Common myeloid progenitor, CD34-positive (primary cell): ENCODE measurements around the gene EIF4A3.

Experiments used
- CTCF ChIA-PET: fragments of 350-600 bp; sonication (Branson Sonifier 250); formaldehyde crosslinking; loops from one replicate; lab custom pipeline; 2021; ENCODE audit warnings: antibody characterized with exemption; lab: Charles Lee
- POLR2A ChIA-PET: fragments of 350-600 bp; sonication (Branson Sonifier 250); formaldehyde crosslinking; loops from one replicate; lab custom pipeline; 2021; ENCODE audit warnings: antibody characterized with exemption; lab: Charles Lee
- DNase-seq, 3 donors: peaks; one replicate each; pipeline versions ENCODE4 v3.0.0 to v3.0.0-alpha.2; 2013
- H3K27ac ChIP-seq, 2 experiments: 1 replicate in 1 of 2; 2 replicates in 1 of 2; pipeline ENCODE4 v1.7.0; 2013; ENCODE audit warnings: inconsistent platforms in 2 of 2, low read length in 2 of 2, mild to moderate bottlenecking in 2 of 2, low read depth in 1 of 2, moderate library complexity in 1 of 2; ENCODE audit not compliant: severe bottlenecking in 2 of 2, insufficient read depth in 1 of 2, poor library complexity in 1 of 2
- H3K27me3 ChIP-seq, 5 experiments: replicated peaks in 2 of 5; 1 replicate in 3 of 5; 2 replicates in 2 of 5; pipeline versions ENCODE4 v1.6.1 to v1.7.0; 2013; ENCODE audit warnings: low read length in 4 of 5, mild to moderate bottlenecking in 2 of 5, moderate library complexity in 2 of 5, inconsistent platforms in 1 of 5; ENCODE audit not compliant: insufficient read depth in 5 of 5, control insufficient read depth in 4 of 5
- H3K36me3 ChIP-seq, 4 experiments: 1 replicate in 2 of 4; 2 replicates in 2 of 4; pipeline versions ENCODE4 v1.6.1 to v1.7.0; 2013; ENCODE audit warnings: low read length in 3 of 4, control low read depth in 1 of 4, mild to moderate bottlenecking in 1 of 4; ENCODE audit not compliant: control insufficient read depth in 4 of 4, insufficient read depth in 4 of 4
- H3K4me1 ChIP-seq, 4 experiments: 1 replicate in 3 of 4; 2 replicates in 1 of 4; pipeline versions ENCODE4 v1.6.1 to v1.7.1; 2013; ENCODE audit warnings: low read length in 3 of 4, mild to moderate bottlenecking in 3 of 4, control low read depth in 1 of 4, inconsistent platforms in 1 of 4, moderate library complexity in 1 of 4; ENCODE audit not compliant: control insufficient read depth in 4 of 4, insufficient read depth in 4 of 4; ENCODE audit errors: control extremely low read depth in 1 of 4
- H3K4me3 ChIP-seq, 7 experiments: 1 replicate in 4 of 7; 2 replicates in 3 of 7; pipeline versions ENCODE4 v1.5.1 to v1.7.0; 2013; ENCODE audit warnings: mild to moderate bottlenecking in 7 of 7, low read length in 6 of 7, moderate library complexity in 6 of 7, inconsistent platforms in 2 of 7, low read depth in 2 of 7, control low read depth in 1 of 7; ENCODE audit not compliant: insufficient read depth in 4 of 7, control insufficient read depth in 1 of 7; ENCODE audit errors: extremely low read depth in 1 of 7
- H3K9me3 ChIP-seq, 5 experiments: 1 replicate in 4 of 5; 2 replicates in 1 of 5; pipeline versions ENCODE4 v1.6.1 to v1.7.1; 2013; ENCODE audit warnings: low read length in 4 of 5, mild to moderate bottlenecking in 2 of 5, inconsistent platforms in 1 of 5, low read depth in 1 of 5, moderate library complexity in 1 of 5; ENCODE audit not compliant: control insufficient read depth in 4 of 5, insufficient read depth in 2 of 5; ENCODE audit errors: control extremely low read depth in 1 of 5
- WGBS: methylation state at CpG from one replicate; pipeline ENCODE4 v1.1.5; 2013; ENCODE audit not compliant: insufficient coverage; 5-methylcytosine and 5-hydroxymethylcytosine counted together

The EIF4A3 gene

DNA sequence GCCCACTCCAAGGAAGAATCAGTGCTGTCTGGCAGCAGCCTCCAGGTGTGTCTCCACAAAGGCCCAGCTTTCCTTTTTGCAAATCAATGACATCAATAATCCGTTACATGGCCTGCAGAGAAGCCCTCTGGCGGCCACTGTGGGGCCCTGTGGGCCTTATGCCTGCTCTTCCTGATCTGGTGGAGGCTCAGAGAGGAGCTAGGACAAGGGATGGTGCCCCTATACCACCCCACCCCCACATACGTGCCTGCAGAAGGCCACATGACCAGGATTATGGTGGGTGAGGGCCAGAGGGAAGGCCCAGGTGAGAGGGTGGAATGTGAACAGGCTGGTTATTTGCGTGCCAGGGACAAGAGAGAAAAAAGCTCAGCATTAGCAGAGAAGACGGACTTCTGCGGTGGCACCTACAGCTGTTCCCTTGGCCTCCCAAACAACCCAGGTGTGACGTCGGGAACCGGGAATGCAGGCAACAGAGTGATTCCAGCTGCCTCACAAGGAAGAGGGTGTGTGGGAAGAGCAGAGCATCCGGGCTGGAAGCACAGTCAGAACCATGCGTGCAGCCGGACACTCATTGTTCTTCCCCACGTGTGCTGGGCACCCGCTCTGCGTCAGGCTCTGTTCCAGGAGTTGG, 22.5 kb downstream of the EIF4A3 start:
- no peaks in the 10 kb centered on the region for H3K36me3 ChIP-seq
- peaks cover 0 to 11% (median 3%) of the 10 kb centered on the region in 5 experiments for H3K27me3 ChIP-seq
- H3K4me3 ChIP-seq: no peak overlapping the region
- POLR2A ChIA-PET: no interaction called here
- WGBS: 92% methylated on average over 13 of the region's 15 CpGs
- H3K4me1 ChIP-seq: no peaks in the 10 kb centered on the region
- no peak for DNase-seq
- CTCF ChIA-PET: interaction anchor here (0.8 to 1.7 kb wide), 2 partner anchors 21 to 23 kb away, joined by 4 to 6 read pairs; partner anchors contain the start of gene GAA
- H3K27ac ChIP-seq: no peak overlapping the region
- H3K9me3 ChIP-seq: no peaks in the 10 kb centered on the region

DNA sequence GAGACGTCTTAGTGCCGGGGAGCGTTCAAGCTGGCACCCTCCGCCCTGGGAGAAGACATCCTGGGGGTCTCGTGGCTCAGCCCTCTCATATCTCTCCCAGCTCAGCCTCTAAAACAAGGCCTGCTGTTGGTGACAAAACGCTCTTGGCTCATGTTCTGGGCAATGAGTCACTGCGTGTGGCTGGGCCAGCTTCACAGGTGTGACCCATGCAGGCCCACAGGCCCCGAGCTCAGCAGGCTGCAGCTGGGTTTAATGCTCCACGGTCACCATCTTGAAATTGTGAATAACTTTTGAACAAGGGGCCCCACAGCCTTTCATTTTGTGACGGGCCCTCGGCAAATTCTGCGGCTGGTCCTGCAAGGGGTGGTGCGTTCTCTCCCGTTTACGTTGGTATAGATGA, 23.1 kb downstream of the EIF4A3 start:
- ChIA-PET POLR2A (no interaction called here), CTCF (no interaction called here)
- H3K4me3 ChIP-seq: no peak overlapping the region
- no peaks in the 10 kb centered on the region for H3K4me1 ChIP-seq
- WGBS: 98% methylated on average over 12 of the region's 15 CpGs
- H3K27me3 ChIP-seq: peaks cover 0 to 7% (median 3%) of the 10 kb centered on the region in 5 experiments
- H3K27ac ChIP-seq: no peak overlapping the region
- H3K36me3 ChIP-seq: no peaks in the 10 kb centered on the region
- no peak for DNase-seq
- H3K9me3 ChIP-seq: no peaks in the 10 kb centered on the region

DNA sequence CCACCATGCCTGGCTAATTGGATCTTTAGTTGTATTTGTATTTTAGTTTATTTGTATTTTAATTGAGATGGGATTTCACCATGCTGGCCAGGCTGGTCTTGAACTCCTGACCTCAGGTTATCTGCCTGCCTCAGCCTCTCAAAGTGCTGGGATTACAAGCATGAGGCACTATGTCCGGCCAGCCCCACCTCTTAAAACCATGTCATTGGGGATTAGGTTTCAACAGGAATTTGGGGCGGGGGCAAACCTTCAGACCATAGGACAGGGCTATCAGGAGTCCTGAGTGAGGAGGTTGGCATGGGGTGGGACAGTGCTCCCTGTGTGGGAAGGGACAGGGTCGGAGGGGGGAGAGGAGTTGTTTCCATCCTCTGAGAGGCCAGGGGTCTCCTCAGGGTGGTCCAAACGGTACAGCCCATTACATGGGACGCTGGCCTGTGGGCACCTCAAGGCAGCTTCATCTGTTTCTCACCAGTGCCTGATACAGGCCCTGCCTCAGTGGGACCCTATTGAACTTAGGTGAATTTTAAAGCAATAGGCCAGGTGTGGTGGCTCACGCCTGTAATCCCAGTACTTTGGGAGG, 23.9 kb downstream of the EIF4A3 start:
- WGBS: 100% methylated on average over 3 of the region's 6 CpGs
- Histone ChIP-seq H3K4me3 (no peak overlapping the region), H3K4me1 (no peaks in the 10 kb centered on the region), H3K36me3 (peaks cover 0 to 3% (median 1%) of the 10 kb centered on the region in 4 experiments), H3K9me3 (no peaks in the 10 kb centered on the region), H3K27me3 (peaks cover 0 to 7% (median under 1%) of the 10 kb centered on the region in 5 experiments), H3K27ac (no peak overlapping the region)
- CTCF ChIA-PET: no interaction called here
- DNase-seq: no peak
- POLR2A ChIA-PET: no interaction called here

DNA sequence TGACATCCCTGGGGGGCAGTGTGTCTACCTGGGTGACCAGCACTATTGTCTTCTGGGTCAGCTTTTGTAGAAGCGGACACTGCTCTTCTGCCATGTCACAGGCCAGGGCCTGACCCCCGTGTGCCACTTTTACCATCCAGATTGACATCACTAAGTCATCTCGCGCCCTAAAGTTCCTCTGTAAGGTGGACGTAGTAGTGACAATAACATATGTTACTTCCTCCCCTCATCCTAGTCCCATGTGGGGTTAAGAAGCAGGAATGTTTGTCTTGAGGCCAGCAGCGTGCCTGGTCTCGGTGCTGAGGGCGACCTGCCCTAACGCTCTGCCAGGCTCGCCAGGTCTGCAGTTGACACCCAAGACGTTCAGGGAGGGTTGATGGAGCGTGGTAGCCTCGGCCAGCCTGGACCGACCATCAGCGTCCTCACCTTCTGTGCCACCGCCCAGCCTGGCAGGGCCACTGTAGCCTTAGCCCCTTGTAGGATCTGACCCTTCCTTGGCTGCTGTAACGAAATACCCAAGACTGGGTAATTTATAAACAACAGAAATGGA, 24.8 kb downstream of the EIF4A3 start:
- Histone ChIP-seq H3K4me1 (no peaks in the 10 kb centered on the region), H3K9me3 (no peaks in the 10 kb centered on the region), H3K27ac (no peak overlapping the region), H3K27me3 (peaks cover 0 to 3% (median 0%) of the 10 kb centered on the region in 5 experiments), H3K36me3 (peaks cover 0 to 3% (median 1%) of the 10 kb centered on the region in 4 experiments), H3K4me3 (no peak overlapping the region)
- ChIA-PET POLR2A (no interaction called here), CTCF (no interaction called here)
- DNase-seq: no peak
- 95% methylated on average over 13 of the region's 17 CpGs for WGBS

DNA sequence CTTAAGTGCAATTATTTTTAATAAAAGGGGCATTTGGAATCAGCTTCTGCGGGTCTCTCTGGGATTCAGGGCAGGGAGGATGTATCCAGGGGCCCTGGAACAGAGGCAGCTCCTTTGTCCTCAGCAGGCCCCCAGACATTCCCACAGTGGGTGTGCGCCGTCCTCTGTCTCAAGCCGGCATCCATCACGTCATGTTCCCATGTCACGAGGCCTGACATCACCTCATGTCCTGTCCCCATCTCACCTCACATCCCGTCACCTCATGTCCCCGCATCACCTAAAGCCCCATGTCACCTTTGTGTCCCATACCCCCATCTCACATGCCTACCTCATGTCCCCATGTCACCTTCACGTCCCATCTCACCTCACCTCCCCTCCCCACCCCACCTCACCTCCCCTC, 27.1 kb downstream of the EIF4A3 start:
- no peak overlapping the region for H3K4me3 ChIP-seq
- peaks cover 0 to 1% (median 0%) of the 10 kb centered on the region in 5 experiments for H3K9me3 ChIP-seq
- ChIA-PET POLR2A (no interaction called here), CTCF (no interaction called here)
- 97% methylated on average over 8 of the region's 9 CpGs for WGBS
- no peak overlapping the region for H3K27ac ChIP-seq
- H3K27me3 ChIP-seq: no peaks in the 10 kb centered on the region
- no peaks in the 10 kb centered on the region for H3K4me1 ChIP-seq
- DNase-seq: no peak
- H3K36me3 ChIP-seq: peaks cover 0 to 7% (median 1%) of the 10 kb centered on the region in 4 experiments

DNA sequence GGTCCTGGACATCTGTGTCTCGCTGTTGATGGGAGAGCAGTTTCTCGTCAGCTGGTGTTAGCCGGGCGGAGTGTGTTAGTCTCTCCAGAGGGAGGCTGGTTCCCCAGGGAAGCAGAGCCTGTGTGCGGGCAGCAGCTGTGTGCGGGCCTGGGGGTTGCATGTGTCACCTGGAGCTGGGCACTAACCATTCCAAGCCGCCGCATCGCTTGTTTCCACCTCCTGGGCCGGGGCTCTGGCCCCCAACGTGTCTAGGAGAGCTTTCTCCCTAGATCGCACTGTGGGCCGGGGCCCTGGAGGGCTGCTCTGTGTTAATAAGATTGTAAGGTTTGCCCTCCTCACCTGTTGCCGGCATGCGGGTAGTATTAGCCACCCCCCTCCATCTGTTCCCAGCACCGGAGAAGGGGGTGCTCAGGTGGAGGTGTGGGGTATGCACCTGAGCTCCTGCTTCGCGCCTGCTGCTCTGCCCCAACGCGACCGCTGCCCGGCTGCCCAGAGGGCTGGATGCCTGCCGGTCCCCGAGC, 27.6 kb downstream of the EIF4A3 start:
- H3K27ac ChIP-seq: no peak overlapping the region
- ChIA-PET CTCF (no interaction called here), POLR2A (no interaction called here)
- H3K36me3 ChIP-seq: peaks cover 0 to 8% (median 1%) of the 10 kb centered on the region in 4 experiments
- 97% methylated on average over 16 of the region's 24 CpGs for WGBS
- no peak overlapping the region for H3K4me3 ChIP-seq
- H3K9me3 ChIP-seq: peaks cover 0 to 1% (median 0%) of the 10 kb centered on the region in 5 experiments
- no peak for DNase-seq
- no peaks in the 10 kb centered on the region for H3K4me1 ChIP-seq
- H3K27me3 ChIP-seq: no peaks in the 10 kb centered on the region
